WI38 (cell line): Measurements from ENCODE around the gene GTPBP1.

Experiments
- H3K4me3 ChIP-seq: 2 replicates; pipeline ENCODE4 v1.5.1; 2011; ENCODE audit warnings: low read depth, mild to moderate bottlenecking, control low read depth, low read length
- TF ChIP-seq, protein P1 (sequence below): IDR thresholded peaks from 2 replicates; pipeline ENCODE4 v1.5.1; 2012; ENCODE audit warnings: low read depth, mild to moderate bottlenecking, control low read depth, low read length

The GTPBP1 gene

DNA sequence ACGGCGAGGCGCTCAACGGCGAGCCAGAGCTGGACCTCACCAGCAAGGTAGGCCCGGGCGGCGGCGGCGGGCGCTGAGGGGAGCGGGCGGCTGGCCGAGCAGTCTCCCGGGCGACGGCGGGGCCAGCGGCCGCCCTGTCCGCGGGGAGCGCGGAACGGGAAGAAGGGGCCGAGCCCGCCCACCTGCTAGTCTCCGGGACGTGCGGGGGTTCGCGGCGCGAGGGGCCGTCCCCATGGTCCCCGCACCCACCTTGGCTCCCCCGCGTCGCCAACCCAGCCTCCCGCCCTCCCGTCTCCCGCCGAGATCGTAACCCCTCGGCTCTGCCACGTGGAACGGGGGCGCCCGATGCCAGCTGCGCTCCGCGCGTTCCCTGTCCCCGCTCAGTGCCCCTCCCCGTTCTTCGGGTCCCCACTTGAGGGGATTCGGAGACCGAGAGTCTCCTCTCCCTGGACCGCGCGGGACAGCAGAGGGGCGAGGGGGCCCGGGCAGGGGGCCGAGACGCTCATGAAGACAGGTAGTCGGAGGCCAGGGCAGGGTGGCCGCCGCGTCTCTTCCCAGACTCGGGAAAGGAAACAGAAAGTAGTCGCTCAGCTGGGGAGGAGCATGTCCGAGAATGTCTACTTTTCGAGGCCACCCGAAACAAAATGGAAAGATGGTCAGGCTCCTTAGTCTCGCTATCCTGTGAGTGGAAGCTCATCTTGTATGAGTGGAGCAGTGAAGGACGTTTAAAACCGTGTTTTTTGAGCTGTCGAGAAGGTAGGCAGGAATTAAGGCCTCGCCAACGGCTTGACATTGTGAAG lies 557 bp downstream of the GTPBP1 start:
- peak overlapping the region; percentile 84 for H3K4me3 ChIP-seq
- TF ChIP-seq, protein P1, sequence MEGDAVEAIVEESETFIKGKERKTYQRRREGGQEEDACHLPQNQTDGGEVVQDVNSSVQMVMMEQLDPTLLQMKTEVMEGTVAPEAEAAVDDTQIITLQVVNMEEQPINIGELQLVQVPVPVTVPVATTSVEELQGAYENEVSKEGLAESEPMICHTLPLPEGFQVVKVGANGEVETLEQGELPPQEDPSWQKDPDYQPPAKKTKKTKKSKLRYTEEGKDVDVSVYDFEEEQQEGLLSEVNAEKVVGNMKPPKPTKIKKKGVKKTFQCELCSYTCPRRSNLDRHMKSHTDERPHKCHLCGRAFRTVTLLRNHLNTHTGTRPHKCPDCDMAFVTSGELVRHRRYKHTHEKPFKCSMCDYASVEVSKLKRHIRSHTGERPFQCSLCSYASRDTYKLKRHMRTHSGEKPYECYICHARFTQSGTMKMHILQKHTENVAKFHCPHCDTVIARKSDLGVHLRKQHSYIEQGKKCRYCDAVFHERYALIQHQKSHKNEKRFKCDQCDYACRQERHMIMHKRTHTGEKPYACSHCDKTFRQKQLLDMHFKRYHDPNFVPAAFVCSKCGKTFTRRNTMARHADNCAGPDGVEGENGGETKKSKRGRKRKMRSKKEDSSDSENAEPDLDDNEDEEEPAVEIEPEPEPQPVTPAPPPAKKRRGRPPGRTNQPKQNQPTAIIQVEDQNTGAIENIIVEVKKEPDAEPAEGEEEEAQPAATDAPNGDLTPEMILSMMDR, result no peak

GRCh38 chr22:38706901-38707195 lies 1.1 kb downstream of the GTPBP1 start:
- TF ChIP-seq, protein P1, result no peak
- H3K4me3 ChIP-seq, result peak overlapping the region; percentile 84

DNA sequence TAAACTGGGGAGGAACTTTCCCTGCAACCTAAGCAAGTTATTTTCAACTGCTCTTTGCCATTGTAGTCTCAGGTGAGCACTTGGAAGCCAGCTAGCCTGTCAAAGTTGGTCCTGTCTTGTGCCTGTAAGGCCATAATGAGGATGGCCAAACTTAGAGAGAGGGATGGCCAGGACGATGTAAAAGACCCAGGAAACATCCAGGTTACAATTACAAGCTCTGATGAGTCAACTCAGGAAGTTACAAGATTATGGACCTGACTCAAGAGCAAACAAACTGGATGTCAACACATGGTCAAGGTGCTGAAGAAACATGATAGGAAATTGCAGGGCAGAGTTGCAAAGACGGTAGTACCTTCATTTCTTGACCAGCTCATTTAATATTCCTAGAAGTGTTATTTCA lies 1.6 kb downstream of the GTPBP1 start:
- TF ChIP-seq, protein P1, result no peak
- peak overlapping the region; percentile 84 for H3K4me3 ChIP-seq

DNA sequence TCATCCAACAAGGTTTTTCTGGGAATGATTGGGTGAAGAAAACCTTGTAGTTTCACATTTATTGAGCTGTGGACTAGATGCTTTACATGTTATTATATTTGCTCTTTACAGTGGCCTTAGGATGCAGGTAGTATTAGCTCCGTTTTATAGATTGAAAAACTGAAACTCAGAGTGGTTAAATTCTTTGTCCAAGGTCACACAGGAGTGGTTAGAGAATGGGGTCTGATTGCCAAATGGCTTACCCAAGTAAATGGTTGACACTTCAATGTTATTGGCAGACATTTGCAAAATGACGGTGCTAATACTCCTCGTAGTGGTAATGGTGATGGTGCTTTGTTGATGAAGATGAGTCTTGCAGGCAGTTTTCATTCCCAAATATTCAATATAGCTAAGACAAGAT lies 2.2 kb downstream of the GTPBP1 start:
- no peak overlapping the region for H3K4me3 ChIP-seq
- TF ChIP-seq, protein P1, result no peak

DNA sequence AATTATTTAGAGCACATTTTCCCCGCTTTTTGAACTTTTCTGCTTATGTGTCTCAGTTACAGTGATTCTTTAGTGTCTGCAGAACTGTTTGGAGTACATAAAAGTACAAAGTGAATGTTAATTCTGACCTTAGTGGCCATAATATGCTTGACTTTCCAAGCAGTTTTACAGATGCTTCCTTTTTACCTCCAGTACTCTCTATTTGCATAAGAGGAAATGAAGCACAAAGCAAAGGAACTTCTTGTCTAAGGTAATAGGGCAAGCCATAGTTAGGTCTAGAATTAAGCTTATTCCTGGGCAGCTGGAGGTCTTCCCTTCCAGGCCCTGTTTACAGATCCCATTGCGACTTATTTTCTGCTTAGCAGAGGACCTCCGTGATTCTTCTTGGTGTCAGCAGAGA lies 3.6 kb downstream of the GTPBP1 start:
- TF ChIP-seq, protein P1, result no peak
- H3K4me3 ChIP-seq, result no peak overlapping the region

GRCh38 chr22:38710351-38710750 lies 4.6 kb downstream of the GTPBP1 start:
- TF ChIP-seq, protein P1, result no peak
- H3K4me3 ChIP-seq, result no peak overlapping the region

- H3K4me3 ChIP-seq, result no peak overlapping the region
- TF ChIP-seq, protein P1, result no peak
These were observed 5.1 kb downstream of the GTPBP1 start for GRCh38 chr22:38710866-38711265.
